Endodermal cell (in vitro differentiated cells): Measurements from ENCODE around the gene COL26A1. TPM values are rescaled to one million over a fixed set of nuclear protein-coding genes. Genes with fewer than 3 reads are reported as not detected.
"Not testable (repeated sequence)": the region's sequence is repeated elsewhere in the genome, so short reads cannot be mapped to it uniquely, and the experiment has no call there.

Source experiments
- DNase-seq: peaks from one replicate; pipeline ENCODE4 v3.0.0-alpha.2; 2017
- H3K27ac ChIP-seq: 2 replicates; pipeline ENCODE4 v1.5.1; 2013; ENCODE audit warnings: mild to moderate bottlenecking, low read depth, low read length, moderate library complexity
- H3K27me3 ChIP-seq: 2 replicates; pipeline ENCODE4 v1.6.1; 2013; ENCODE audit warnings: mild to moderate bottlenecking, low read length, moderate library complexity; ENCODE audit not compliant: insufficient read depth, control insufficient read depth, poor library complexity, severe bottlenecking
- H3K36me3 ChIP-seq: 2 replicates; pipeline ENCODE4 v1.7.0; 2013; ENCODE audit warnings: mild to moderate bottlenecking, low read length, moderate library complexity; ENCODE audit not compliant: control insufficient read depth, insufficient read depth
- H3K4me1 ChIP-seq: one replicate; pipeline ENCODE4 v1.7.0; 2013; ENCODE audit warnings: low read length; ENCODE audit not compliant: control insufficient read depth, insufficient read depth
- H3K4me3 ChIP-seq: 2 replicates; pipeline ENCODE4 v1.5.1; 2013; ENCODE audit warnings: mild to moderate bottlenecking, low read length, moderate library complexity
- H3K9ac ChIP-seq: 2 replicates; pipeline ENCODE4 v1.6.1; 2013; ENCODE audit warnings: mild to moderate bottlenecking, low read length, moderate library complexity; ENCODE audit not compliant: poor library complexity, severe bottlenecking; ENCODE audit errors: extremely low read depth
- H3K9me3 ChIP-seq: 2 replicates; pipeline ENCODE4 v1.6.1; 2013; ENCODE audit warnings: mild to moderate bottlenecking, low read length, moderate library complexity; ENCODE audit not compliant: control insufficient read depth
- H3K27ac Mint-ChIP-seq: 2 replicates; pipeline ENCODE4 v1.8.0; 2020; ENCODE audit warnings: mixed read lengths
- H3K27me3 Mint-ChIP-seq: 2 replicates; pipeline ENCODE4 v1.8.0; 2021; ENCODE audit warnings: mild to moderate bottlenecking, mixed read lengths; ENCODE audit not compliant: insufficient read depth
- H3K36me3 Mint-ChIP-seq: 2 replicates; pipeline ENCODE4 v1.8.0; 2020; ENCODE audit warnings: low read depth, mixed read lengths
- H3K4me1 Mint-ChIP-seq: 2 replicates; pipeline ENCODE4 v1.8.0; 2020; ENCODE audit warnings: mixed read lengths
- H3K4me3 Mint-ChIP-seq: 2 replicates; pipeline ENCODE4 v1.8.0; 2020; ENCODE audit warnings: mild to moderate bottlenecking, moderate library complexity, mixed read lengths
- H3K9me3 Mint-ChIP-seq: 2 replicates; pipeline ENCODE4 v1.8.0; 2020; ENCODE audit warnings: mild to moderate bottlenecking, mixed read lengths
- CTCF ChIP-seq: fragments of 200-600 bp; sonication (generic); conservative IDR thresholded peaks from 2 replicates; pipeline ENCODE4 v1.5.0; 2021; ENCODE audit warnings: antibody characterized with exemption, mild to moderate bottlenecking
- WGBS, 2 experiments: methylation state at CpG; one replicate each; pipeline versions ENCODE4 v1.1.5 to v1.1.7; 2013; ENCODE audit warnings: missing lambda C conversion rate in 2 of 2, mixed read lengths in 1 of 2; ENCODE audit not compliant: insufficient coverage in 1 of 2, insufficient read length in 1 of 2; 5-methylcytosine and 5-hydroxymethylcytosine counted together
- total RNA-seq, 2 donors: library from RNA; stranded (reverse); fragmentation: NEBNext Ultra II Directional in 1 of 2; extraction: Animal tissue kit (Norgen Biotek cat#: 25700) in 1 of 2; gene quantifications; 2 replicates in 1 of 2; 3 replicates in 1 of 2; pipeline ENCODE4 v1.2.1, GENCODE V29; 2021

Gene COL26A1
- total RNA-seq, 2 donors from 2014 or later = 41.2 to 47.0 TPM

GRCh38 chr7:101602484-101603241 is 240.0 kb downstream of the COL26A1 start:
- H3K4me1 ChIP-seq = no peaks in the 10 kb centered on the region
- H3K36me3 ChIP-seq = no peaks in the 10 kb centered on the region
- no peaks in the 10 kb centered on the region for H3K36me3 Mint-ChIP-seq
- H3K4me3 Mint-ChIP-seq = no peak overlapping the region
- H3K27me3 Mint-ChIP-seq = peaks cover 2% of the 10 kb centered on the region
- no peak overlapping the region for H3K27ac ChIP-seq
- no peaks in the 10 kb centered on the region for H3K9me3 Mint-ChIP-seq
- TF ChIP-seq CTCF = peak; percentile 99
- peaks cover 3% of the 10 kb centered on the region for H3K4me1 Mint-ChIP-seq
- no peaks in the 10 kb centered on the region for H3K9me3 ChIP-seq
- H3K27me3 ChIP-seq = no peaks in the 10 kb centered on the region
- WGBS, 2 experiments = 49 to 72% methylated on average over 8 to 25 of the region's 25 CpGs
- DNase-seq = peak; percentile 98
- H3K9ac ChIP-seq = no peak overlapping the region
- H3K4me3 ChIP-seq = no peak overlapping the region
- no peak overlapping the region for H3K27ac Mint-ChIP-seq

DNA sequence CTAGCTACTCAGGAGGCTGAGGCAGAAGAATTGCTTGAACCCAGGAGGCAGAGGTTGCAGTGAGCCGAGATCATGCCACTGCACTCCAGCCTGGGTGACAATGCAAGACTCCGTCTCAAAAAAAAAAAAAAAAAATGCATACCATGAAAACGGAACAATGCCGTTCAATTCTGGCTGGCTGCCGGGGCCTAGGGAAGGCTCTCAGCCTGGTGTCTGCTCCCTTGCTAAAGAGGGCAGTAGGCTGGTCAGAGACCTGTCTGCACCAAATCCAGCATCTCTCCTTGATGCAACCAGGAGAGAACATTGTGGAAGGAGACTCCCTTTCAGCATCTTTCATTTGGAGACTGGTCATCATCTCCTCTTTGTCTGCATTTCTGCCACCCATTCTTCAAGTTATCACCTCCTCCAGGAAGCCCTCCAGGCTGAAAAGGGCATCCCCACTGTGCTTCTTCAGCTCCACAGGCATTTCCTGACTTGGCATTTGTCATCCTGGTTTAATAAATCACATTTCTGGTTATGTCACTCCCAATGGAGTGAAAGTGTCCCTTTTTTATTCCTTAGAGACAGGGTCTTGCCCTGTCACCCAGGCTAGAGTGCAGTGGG is 241.8 kb downstream of the COL26A1 start:
- peaks cover 2% of the 10 kb centered on the region for H3K27me3 Mint-ChIP-seq
- Histone ChIP-seq H3K27me3 (no peaks in the 10 kb centered on the region), H3K4me1 (no peaks in the 10 kb centered on the region), H3K9ac (no peak overlapping the region), H3K27ac (no peak overlapping the region), H3K36me3 (no peaks in the 10 kb centered on the region), H3K9me3 (no peaks in the 10 kb centered on the region), H3K4me3 (no peak overlapping the region)
- no peaks in the 10 kb centered on the region for H3K9me3 Mint-ChIP-seq
- no peaks in the 10 kb centered on the region for H3K36me3 Mint-ChIP-seq
- H3K4me3 Mint-ChIP-seq = no peak overlapping the region
- peaks cover 3% of the 10 kb centered on the region for H3K4me1 Mint-ChIP-seq
- no peak for TF ChIP-seq CTCF
- WGBS, 2 experiments = 76 to 82% methylated on average over 4 to 5 of the region's 5 CpGs
- H3K27ac Mint-ChIP-seq = no peak overlapping the region
- no peak for DNase-seq

- not testable (repeated sequence) for H3K27me3 Mint-ChIP-seq
These were observed 242.3 kb downstream of the COL26A1 start for GRCh38 chr7:101604934-101605332.

More at GRCh38 chr7:101604934-101605332, 242.3 kb downstream of the COL26A1 start:
- H3K9me3 Mint-ChIP-seq, H3K9ac ChIP-seq, H3K4me3 Mint-ChIP-seq, DNase-seq, H3K4me1 ChIP-seq, H3K27ac ChIP-seq, H3K9me3 ChIP-seq, H3K36me3 Mint-ChIP-seq, H3K4me1 Mint-ChIP-seq, H3K4me3 ChIP-seq, H3K36me3 ChIP-seq, H3K27me3 ChIP-seq: not testable (repeated sequence)
- WGBS, 2 experiments = 93 to 100% methylated on average over 2 of the region's 2 CpGs
- H3K27ac Mint-ChIP-seq = peak overlapping the region; percentile 6
